HUES48 (cell line): ENCODE data around the gene GTPBP4.

Experiments
- H3K27ac ChIP-seq: one replicate; pipeline ENCODE4 v1.7.0; 2013; ENCODE audit warnings: low read depth, low read length, inconsistent platforms
- H3K27me3 ChIP-seq: 2 replicates; pipeline ENCODE4 v1.6.1; 2013; ENCODE audit warnings: mild to moderate bottlenecking, low read length; ENCODE audit not compliant: control insufficient read depth, insufficient read depth
- H3K36me3 ChIP-seq: 2 replicates; pipeline ENCODE4 v1.6.1; 2013; ENCODE audit warnings: low read length; ENCODE audit not compliant: control insufficient read depth, insufficient read depth
- H3K4me1 ChIP-seq: 2 replicates; pipeline ENCODE4 v1.6.1; 2013; ENCODE audit warnings: mild to moderate bottlenecking, low read length; ENCODE audit not compliant: control insufficient read depth, insufficient read depth
- H3K4me3 ChIP-seq: 2 replicates; pipeline ENCODE4 v1.5.1; 2013; ENCODE audit warnings: mild to moderate bottlenecking, low read depth, low read length
- H3K9ac ChIP-seq: 2 replicates; pipeline ENCODE4 v1.6.1; 2013; ENCODE audit warnings: mild to moderate bottlenecking, low read depth, low read length, moderate library complexity
- H3K9me3 ChIP-seq: 2 replicates; pipeline ENCODE4 v1.6.1; 2013; ENCODE audit warnings: low read length; ENCODE audit not compliant: control insufficient read depth, insufficient read depth

The GTPBP4 gene

DNA sequence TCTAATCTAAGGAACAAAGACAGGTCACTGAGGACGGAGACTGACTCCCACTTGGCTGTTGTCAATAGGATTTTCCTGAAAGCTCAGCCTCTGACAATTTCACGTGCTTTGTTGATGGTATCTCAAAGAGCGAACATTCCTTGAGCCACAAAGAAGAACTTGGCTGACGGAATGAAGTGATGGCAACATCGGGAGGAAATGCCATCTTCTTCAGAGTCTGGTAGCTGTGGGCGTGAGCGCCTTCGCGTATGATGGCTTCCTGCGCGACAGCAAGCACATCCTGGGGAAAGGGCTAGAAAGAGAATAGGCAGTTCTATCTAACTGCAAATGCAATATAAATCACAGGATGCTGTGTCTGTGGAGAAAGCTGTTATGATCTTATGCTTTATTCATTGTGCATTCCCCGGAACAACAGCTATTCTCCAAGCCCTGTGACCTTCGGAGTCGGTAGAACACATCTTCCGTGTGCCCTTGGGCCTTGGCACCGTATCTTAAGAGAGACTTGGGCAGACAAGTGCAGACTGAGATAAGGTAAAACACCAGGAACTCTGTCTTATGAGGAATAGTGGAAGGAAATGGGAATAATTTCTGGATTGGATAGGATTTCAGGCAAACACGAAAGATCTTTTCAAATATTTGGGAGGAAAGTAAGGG, 19.6 kb upstream of the GTPBP4 start:
- Histone ChIP-seq H3K27me3 (no peaks in the 10 kb centered on the region), H3K36me3 (no peaks in the 10 kb centered on the region), H3K27ac (no peak overlapping the region), H3K4me1 (no peaks in the 10 kb centered on the region), H3K9ac (no peak overlapping the region), H3K9me3 (no peaks in the 10 kb centered on the region), H3K4me3 (no peak overlapping the region)

DNA sequence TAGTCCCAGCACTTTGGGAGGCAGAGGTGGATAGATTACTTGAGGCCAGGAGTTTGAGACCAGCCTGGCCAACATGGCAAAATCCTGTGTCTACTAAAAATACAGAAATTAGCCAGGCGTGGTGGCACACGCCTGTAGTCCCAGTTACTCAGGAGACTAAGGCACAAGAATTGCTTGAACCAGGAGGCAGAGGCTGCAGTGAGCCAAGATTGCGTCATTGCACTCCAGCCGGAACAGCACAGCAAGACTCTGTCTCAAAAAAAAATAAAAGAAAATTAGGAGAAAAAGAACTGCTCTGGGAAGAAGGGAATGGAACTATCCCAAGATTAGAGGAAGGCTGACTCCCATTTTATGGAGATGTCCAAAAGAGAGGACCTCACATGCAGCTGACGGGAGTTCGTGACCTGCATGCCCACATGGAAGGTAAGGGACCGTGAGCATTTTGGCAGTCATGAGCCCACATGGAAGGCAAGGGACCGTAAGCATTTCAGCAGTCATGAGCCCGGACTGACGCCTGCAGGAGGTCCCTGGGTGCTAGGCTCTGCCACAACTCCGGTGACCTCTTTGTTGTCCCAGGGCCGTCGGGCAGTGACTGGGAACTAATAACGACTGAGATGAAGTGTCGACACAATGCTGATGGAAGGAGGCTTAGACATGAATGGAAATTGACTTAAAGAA, 18.6 kb upstream of the GTPBP4 start:
- Histone ChIP-seq H3K9ac (no peak overlapping the region), H3K4me3 (no peak overlapping the region), H3K27ac (no peak overlapping the region), H3K9me3 (no peaks in the 10 kb centered on the region), H3K27me3 (no peaks in the 10 kb centered on the region), H3K4me1 (no peaks in the 10 kb centered on the region), H3K36me3 (no peaks in the 10 kb centered on the region)

DNA sequence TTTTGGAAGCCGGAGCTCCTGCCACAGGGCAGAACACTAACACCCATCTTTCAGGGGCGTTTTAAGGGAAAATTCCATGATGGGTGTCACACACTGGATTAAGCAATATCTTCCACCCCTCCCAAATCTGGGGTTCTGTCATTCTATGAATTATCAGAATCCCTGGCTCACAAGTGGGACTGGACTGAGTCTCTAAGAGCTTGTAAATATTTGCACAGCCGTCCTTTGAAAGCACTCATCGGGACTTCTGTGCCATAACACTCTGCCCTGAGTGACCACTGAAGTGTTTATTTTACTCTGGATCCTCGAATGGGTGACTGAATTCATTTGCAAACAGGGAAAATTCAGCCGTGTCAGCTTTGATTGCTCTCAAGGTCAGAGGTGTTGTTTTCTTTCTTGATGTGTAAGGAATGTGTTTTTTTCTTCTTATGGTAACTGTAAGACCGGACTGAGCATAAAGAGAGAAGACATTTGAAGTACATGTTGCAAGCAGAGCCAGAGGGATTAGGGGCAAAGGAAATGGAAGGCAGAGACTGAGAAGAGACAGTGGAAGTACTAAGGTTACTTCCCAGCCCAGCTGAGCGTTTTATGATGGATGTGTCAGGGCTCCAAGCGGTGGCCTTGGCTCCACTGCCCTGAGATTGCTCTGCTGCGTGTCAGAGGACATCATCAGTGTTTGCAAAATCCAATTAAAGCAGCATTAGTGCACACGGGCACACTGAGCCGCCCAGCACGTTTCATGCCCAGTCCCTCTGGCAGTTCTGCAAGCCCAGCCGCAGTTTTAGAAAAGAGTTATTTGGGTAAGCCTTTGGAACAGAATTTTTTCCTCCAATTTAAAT, 17.7 kb upstream of the GTPBP4 start:
- Histone ChIP-seq H3K27me3 (no peaks in the 10 kb centered on the region), H3K9me3 (no peaks in the 10 kb centered on the region), H3K9ac (no peak overlapping the region), H3K4me1 (no peaks in the 10 kb centered on the region), H3K36me3 (no peaks in the 10 kb centered on the region), H3K27ac (peak overlapping the region; percentile 9), H3K4me3 (no peak overlapping the region)

DNA sequence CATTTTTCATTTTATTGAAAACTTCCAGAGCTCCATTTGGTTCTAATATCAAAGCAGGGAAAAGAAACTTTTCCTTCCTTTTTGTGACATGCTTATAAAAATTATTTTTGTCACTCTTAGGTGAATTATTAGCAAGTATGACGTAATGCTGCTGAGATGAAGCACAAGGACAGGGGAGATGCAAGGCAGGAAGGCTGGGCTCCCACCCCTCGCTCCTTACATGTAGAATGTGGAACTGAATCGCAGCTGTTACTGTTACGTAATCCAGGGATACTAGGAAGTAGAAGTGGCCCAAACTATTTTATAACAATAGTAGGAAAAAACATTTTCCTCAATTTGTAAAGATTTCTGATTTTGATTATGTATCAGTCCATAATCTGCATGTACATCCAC, 17.1 kb upstream of the GTPBP4 start:
- Histone ChIP-seq H3K27ac (peak overlapping the region; percentile 9), H3K36me3 (no peaks in the 10 kb centered on the region), H3K4me1 (no peaks in the 10 kb centered on the region), H3K9ac (no peak overlapping the region), H3K9me3 (no peaks in the 10 kb centered on the region), H3K4me3 (no peak overlapping the region), H3K27me3 (no peaks in the 10 kb centered on the region)

DNA sequence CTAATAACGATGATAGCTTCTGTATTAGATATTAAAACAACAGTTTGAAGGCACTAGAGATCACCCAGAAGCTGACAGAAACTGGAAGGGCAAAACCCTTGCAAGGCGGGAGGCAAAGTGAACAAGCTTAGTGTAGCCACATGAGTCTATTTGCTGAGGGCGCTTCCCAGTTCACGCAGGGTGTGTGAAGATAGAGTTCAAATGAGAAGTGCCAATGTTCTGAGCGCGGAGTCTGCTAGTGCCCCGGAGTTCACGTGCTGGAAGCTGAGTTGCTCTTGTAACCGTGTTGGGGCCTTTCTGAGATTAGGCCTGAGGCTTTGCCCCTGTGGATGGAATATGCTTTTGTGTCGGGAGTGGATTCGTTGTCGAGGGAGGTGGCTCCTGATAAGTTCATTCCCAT, 16.6 kb upstream of the GTPBP4 start:
- H3K9me3 ChIP-seq, result no peaks in the 10 kb centered on the region
- H3K36me3 ChIP-seq, result no peaks in the 10 kb centered on the region
- no peak overlapping the region for H3K27ac ChIP-seq
- H3K9ac ChIP-seq, result no peak overlapping the region
- no peak overlapping the region for H3K4me3 ChIP-seq
- H3K27me3 ChIP-seq, result no peaks in the 10 kb centered on the region
- no peaks in the 10 kb centered on the region for H3K4me1 ChIP-seq

DNA sequence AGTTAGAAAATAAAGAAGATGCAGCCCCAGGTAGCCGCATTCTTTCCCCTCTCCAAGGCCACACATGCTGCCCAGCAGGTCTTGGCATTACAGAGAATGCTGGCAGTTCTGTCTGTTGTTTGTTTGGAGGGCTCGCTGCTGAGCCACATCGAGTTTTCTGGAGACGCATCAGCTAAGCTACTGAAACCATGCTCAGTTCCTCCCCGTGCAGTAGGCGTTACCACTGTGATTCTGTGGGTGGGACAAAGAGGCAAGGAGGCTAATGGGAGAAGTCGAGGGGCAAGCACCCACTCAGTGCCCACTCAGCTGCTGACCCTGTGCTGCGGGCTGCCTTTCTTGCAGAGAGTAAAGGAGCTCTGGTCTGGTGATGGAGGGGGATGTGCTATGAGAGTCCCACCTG, 15.5 kb upstream of the GTPBP4 start:
- H3K4me3 ChIP-seq, result no peak overlapping the region
- no peaks in the 10 kb centered on the region for H3K4me1 ChIP-seq
- no peak overlapping the region for H3K9ac ChIP-seq
- H3K27me3 ChIP-seq, result no peaks in the 10 kb centered on the region
- no peaks in the 10 kb centered on the region for H3K36me3 ChIP-seq
- no peak overlapping the region for H3K27ac ChIP-seq
- H3K9me3 ChIP-seq, result no peaks in the 10 kb centered on the region; the same call in 1 of the 2 replicates

DNA sequence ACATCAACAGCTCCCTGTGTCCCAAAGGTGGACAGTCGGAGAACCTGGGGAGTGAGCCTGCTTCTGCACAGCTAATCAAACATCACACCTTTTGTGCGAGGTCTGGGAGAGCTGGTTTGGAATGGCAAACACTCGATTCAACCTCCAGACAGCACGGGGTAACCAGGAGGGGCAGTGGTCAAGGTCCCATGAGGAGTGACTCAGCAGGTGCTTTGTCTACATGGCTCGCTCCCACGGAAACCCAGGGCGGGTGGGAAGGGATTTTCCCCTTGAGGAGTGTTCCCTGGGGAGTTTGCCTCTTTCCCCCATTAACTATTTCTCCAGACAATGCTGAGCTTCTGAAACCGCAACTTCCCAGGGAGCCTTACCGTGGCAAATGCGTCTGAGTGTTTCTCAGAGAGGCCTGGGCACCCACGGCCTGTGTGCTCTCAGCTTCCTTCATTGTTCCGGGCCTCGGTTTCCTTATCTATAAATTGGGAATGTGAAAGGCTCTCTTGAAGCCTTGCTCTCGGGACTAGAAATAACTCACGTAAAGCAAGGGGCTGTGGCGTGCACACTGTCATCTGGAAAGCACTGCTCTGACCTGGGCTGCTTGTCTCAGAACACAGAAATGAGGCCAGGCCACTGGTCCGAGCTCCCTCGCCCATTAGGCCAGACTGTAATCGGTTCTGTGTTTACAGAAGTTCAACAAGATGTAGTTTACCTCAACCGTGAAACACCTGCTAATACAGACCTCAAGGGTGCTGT, 14.0 kb upstream of the GTPBP4 start:
- Histone ChIP-seq H3K9ac (no peak overlapping the region), H3K4me1 (no peaks in the 10 kb centered on the region), H3K9me3 (peaks cover 8% of the 10 kb centered on the region), H3K27me3 (no peaks in the 10 kb centered on the region), H3K4me3 (no peak overlapping the region), H3K27ac (peak overlapping the region; percentile 67), H3K36me3 (no peaks in the 10 kb centered on the region)

DNA sequence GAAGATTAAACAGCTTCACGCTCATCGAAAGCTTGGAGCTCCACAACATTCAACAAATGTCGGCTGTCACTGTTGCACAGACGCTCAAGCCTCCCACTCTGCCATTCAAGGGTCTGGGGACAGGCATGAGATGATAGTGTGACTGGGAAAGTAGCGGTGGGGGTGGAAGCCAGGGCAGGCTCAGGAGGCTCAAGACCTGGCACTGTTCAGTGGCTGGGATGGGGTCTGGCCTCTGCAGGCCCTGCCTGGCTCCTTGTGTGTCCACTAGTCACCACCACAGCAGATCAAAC, 13.5 kb upstream of the GTPBP4 start:
- Histone ChIP-seq H3K9ac (no peak overlapping the region), H3K4me1 (no peaks in the 10 kb centered on the region), H3K36me3 (no peaks in the 10 kb centered on the region), H3K9me3 (peaks cover 11% of the 10 kb centered on the region), H3K27me3 (no peaks in the 10 kb centered on the region), H3K4me3 (no peak overlapping the region), H3K27ac (no peak overlapping the region)

DNA sequence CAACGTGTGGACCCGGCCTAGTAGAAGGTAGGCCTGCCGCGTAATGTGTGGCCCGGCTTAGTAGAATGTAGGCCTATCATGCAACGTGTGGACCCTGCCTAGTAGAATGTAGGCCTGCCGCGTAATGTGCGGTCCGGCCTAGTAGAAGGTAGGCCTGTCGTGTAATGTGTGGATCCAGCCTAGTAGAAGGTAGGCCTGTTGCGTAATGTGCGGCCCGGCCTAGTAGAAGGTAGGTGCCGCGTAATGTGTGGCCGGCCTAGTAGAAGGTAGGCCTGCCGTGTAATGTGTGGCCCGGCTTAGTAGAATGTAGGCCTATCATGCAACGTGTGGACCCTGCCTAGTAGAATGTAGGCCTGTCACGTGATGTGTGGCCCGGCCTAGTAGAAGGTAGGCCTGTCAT, 11.9 kb upstream of the GTPBP4 start:
- H3K9ac ChIP-seq, result no peak overlapping the region
- H3K4me1 ChIP-seq, result no peaks in the 10 kb centered on the region
- H3K27me3 ChIP-seq, result no peaks in the 10 kb centered on the region
- H3K4me3 ChIP-seq, result no peak overlapping the region
- no peak overlapping the region for H3K27ac ChIP-seq
- H3K9me3 ChIP-seq, result peaks cover 26% of the 10 kb centered on the region
- no peaks in the 10 kb centered on the region for H3K36me3 ChIP-seq

DNA sequence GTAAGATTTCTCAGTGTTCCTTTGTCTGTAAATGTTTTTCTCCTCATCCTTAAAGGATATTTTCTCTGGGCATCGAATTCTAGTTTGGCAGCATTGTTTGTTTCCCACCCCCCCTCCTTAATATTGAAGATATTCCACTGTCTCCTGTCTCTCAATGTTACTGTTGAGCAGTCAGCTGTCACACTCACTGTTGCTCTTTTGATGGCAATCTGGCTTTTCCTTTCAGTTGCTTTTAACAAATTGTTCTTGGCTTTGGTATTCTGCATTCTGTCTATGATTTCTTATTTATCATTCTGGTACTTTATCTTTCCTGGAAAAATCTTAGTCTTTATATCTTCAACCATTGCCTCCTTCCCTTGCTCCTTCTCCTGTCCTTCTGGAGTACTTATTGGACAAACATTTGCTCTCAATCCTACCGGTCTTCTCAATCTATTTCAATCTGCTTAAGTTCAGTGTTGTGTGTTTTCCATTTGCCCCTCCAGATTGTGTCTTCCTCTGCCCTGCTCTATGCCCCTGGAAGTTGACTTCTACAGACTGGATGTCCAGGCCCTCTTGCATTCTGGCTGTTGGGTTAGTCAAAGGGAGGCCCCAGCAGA, 9.3 kb upstream of the GTPBP4 start:
- no peak overlapping the region for H3K4me3 ChIP-seq
- no peaks in the 10 kb centered on the region for H3K36me3 ChIP-seq
- no peak overlapping the region for H3K27ac ChIP-seq
- no peaks in the 10 kb centered on the region for H3K27me3 ChIP-seq
- peaks cover 28% of the 10 kb centered on the region for H3K9me3 ChIP-seq
- H3K9ac ChIP-seq, result no peak overlapping the region
- no peaks in the 10 kb centered on the region for H3K4me1 ChIP-seq
